HG03196 (cell line): ENCODE results near the gene RELCH.

Experiments used
- ATAC-seq: cut with Tn5 transposase; IDR thresholded peaks from one replicate; pipeline ENCODE4 v1.9.1; 2021; ENCODE audit not compliant: unreplicated experiment

Gene RELCH

DNA sequence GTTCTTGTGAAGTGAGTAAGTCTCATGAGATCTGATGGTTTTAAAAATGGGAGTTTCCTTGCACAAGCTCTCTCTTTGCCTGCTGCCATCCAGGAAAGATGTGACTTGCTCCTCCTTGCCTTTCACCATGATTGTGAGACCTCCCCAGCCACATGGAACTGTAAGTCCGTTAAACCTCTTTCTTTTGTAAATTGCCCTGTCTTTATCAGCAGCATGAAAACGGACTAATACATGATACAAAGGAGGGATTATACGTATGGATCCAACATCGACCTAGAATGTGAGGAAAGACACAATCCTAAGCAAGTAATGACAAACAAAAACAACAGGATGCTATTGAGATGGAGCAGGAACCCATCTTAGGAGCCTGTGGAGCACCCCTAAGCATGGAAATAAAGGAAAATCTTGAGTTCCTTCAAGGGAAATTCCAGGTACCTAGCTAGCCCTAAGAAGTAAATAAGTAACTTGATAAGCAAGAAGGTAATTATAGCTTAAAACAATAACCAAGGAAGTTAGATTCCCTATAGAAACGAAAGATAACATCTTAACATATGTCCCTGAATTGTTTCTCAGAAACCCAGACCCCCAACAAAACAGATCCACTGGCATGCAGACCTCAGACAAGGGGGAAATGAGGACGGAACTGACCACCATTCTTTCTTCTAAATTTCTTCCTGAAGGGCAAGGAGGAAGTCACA lies 136.6 kb downstream of the RELCH start:
- ATAC-seq: no peak

DNA sequence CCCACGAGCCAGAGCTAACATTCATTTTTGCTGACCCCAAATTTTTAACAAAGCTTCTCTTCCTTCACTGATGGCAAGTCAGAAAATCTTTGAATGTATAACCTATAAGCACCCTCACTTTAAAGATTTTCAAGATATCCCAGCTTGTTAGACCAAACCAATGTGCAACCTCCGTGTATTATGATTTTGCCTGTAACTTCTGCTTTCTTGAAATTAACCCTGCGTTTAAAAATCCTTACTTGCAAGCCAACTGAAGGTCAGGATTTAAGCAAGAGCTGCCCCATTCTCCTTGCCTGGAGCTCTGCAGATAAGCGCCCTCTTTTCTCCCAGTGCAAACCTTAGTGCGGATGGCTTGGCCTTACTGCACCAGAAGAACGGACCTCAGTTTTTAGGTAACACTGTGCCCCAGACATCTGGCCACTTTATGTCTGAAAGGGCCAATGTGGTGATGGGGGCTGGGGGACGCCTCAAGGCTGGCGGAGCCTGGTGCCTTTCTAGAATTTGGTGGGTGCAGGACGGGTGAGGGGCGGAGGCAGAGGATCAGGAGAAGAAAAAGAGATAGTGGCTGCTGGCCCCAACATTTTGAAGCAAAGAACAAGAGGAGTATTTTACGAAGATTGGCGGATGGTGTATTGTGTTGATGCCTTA lies 137.2 kb downstream of the RELCH start:
- ATAC-seq: no peak

DNA sequence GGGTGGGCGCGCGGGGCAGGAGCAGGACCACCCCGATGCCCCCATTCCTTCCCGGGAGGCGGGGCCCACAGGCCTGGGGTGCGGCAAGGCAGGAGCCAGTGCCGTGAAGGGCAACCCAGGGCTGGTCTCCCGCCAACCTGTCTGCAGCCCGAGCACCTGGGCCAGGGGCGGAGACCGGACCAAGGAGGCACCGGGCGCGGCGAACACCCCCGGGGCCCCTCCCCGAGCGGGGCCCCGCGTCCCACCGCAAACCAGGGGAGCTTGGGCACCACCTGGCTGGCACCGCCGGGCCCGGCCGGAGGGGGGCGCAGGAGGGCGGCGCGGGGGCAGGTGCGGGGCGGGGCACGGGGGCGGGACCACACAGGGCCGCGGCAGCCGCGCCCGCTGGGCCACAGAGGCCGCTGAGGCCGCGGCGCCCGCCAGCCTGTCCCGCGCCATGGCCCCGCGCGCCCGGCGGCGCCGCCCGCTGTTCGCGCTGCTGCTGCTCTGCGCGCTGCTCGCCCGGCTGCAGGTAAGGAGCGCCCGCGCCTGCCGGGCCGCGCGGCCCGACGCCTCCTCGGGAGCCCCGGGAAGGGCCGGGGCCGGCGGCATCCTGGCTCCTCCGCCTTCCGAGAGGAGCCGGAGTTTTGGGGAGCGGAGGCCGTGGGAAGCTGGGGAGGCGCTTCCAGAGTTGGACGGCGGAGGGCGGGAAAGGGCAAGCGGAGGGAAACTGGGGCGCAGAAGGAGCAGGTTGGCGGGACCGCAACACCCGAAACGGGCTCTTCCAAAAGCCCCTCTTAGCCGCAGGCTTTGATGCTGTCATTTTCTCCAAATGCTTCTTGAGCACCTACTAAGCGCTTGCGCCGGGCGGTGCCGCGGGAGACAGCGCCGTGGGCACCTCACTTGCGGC lies 138.1 kb downstream of the RELCH start, which contains the start of gene TNFRSF11A:
Gene TNFRSF11A (plus strand): TSS at position 394 of the 889 bp plus-strand sequence. CDS start 43 bp downstream, at position 437.
- ATAC-seq: peak; percentile 52

GRCh38 chr18:62325806-62326645 lies 139.0 kb downstream of the RELCH start:
- no peak for ATAC-seq

- ATAC-seq: no peak
Measured at GRCh38 chr18:62326646-62327348, 139.7 kb downstream of the RELCH start.

- ATAC-seq: no peak
Measured at GRCh38 chr18:62327977-62328376, 140.9 kb downstream of the RELCH start.

- no peak for ATAC-seq
Measured at GRCh38 chr18:62328586-62329525, 141.8 kb downstream of the RELCH start.

- no peak for ATAC-seq
Measured at GRCh38 chr18:62329691-62330454, 142.8 kb downstream of the RELCH start.

- ATAC-seq: no peak
Measured at GRCh38 chr18:62330650-62331049, 143.6 kb downstream of the RELCH start.

DNA sequence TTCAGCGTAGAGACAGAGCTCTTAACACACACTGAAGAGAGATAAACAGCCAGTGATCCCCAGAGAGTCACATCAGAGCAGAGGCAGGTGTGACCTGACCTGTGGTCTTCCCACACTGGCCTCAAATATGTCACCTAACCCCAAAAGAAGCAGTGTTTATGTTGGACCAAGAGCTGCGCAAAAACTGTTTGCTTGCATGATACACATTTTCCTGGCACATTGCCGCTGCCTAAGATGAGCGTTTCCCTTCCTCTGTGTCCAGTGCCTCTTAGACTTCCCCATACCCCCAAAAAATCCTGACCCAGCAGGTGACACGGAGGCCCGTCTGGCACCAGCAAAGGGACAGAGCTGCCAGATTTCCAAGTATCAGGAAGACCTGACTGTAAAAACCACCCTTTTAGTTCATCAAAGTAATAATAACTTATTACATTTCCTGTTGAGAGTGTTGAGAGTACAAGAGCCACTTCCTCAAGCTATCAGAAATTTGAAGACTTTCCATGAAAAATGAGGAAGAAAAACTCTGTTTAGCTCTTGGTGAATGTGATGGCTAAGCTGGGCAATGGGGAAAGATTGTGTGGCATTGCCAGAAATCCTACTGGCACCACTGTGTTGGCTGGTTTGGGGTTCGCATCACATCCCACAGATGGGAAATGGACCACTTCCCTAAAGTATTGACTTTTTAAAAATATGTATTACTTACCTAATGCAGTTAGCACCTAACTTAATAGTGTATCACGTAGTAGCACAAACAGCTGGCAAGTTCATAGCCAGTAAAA lies 144.7 kb downstream of the RELCH start:
- ATAC-seq: no peak

GRCh38 chr18:62332431-62332830 lies 145.4 kb downstream of the RELCH start:
- no peak for ATAC-seq

GRCh38 chr18:62332964-62333695 lies 146.1 kb downstream of the RELCH start:
- no peak for ATAC-seq

GRCh38 chr18:62334120-62334519 lies 147.1 kb downstream of the RELCH start:
- no peak for ATAC-seq

DNA sequence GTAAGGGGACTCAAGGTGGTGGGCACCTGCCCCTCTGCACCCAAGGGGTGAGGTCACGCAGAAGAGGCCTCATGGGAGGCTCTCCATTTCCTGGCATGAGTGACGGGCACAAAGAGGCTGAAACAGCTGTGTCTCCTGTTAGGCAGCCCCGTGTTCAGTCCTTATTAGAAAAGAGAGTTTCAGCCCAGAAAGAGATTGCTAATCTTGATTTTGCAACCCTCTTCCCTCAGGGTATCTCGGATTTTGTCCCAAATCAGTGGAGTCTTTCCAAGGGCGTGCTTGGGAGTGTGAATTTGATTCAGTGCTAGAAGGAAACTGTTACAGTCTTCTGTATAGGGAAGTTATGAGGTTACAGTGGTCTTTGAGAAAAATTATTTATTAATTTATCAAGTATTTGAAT lies 148.4 kb downstream of the RELCH start:
- ATAC-seq: no peak

- ATAC-seq: no peak
Measured at GRCh38 chr18:62336618-62337017, 149.6 kb downstream of the RELCH start.

GRCh38 chr18:62337336-62337735 lies 150.3 kb downstream of the RELCH start:
- ATAC-seq: no peak
